ENCODE measurements around the gene ATG7.

DNA sequence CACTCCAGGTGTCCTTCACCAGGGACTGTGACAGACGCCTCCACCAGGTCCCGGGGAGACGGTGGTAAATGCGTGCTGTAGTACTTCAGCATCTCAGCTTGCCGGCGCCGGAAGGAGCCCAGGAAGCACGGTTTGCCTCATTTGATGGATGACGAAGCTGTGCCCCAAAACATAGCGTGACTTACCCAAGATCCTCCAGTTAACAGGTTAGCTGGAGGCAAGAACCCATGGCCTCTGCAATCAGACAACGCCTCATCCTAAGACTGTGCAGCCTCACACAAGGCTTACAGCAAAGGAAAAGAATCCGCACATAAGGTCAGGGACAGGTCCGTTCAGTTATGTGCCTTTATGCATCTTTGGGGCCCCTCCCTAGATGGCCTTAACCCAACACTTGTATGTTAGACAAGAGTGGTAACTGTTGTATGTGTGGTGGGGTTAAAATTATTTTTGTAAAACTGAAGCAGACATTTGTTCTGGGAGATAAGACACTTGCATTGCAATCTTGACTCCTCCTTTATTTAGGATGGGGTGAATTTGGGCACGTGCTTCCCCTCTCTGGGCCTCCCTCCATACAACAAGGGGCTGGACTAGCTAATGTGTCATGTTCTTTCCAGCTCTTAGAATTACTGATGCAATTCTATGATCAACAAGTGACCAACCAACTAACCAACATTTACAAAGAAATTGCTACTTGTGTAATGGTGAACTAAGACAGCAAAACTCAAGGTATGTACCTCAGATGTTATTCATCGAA, 332.1 kb downstream of the ATG7 start:
- TF ChIP-seq, protein P1, sequence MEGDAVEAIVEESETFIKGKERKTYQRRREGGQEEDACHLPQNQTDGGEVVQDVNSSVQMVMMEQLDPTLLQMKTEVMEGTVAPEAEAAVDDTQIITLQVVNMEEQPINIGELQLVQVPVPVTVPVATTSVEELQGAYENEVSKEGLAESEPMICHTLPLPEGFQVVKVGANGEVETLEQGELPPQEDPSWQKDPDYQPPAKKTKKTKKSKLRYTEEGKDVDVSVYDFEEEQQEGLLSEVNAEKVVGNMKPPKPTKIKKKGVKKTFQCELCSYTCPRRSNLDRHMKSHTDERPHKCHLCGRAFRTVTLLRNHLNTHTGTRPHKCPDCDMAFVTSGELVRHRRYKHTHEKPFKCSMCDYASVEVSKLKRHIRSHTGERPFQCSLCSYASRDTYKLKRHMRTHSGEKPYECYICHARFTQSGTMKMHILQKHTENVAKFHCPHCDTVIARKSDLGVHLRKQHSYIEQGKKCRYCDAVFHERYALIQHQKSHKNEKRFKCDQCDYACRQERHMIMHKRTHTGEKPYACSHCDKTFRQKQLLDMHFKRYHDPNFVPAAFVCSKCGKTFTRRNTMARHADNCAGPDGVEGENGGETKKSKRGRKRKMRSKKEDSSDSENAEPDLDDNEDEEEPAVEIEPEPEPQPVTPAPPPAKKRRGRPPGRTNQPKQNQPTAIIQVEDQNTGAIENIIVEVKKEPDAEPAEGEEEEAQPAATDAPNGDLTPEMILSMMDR (IDR thresholded peaks at IDR 0.05): no peak
- no peak for TF ChIP-seq POLR2A (IDR thresholded peaks at IDR 0.05)
